Parathyroid adenoma (tissue), 2 donors: ENCODE measurements around the gene KIAA0408.

ENCODE experiments used
- H2AFZ ChIP-seq: fragments of 300-600 bp; sonication (generic); one replicate; pipeline ENCODE4 v1.7.0; 2017; ENCODE audit warnings: antibody characterized with exemption, mild to moderate bottlenecking
- H3K27ac ChIP-seq: fragments of 300-600 bp; sonication (generic); one replicate; pipeline ENCODE4 v1.7.0; 2017
- H3K27me3 ChIP-seq: fragments of 300-600 bp; sonication (generic); one replicate; pipeline ENCODE4 v1.7.0; 2017; ENCODE audit warnings: low read length; ENCODE audit not compliant: control insufficient read depth, insufficient read depth
- H3K36me3 ChIP-seq: fragments of 300-600 bp; sonication (generic); one replicate; pipeline ENCODE4 v1.7.0; 2017; ENCODE audit warnings: low read length; ENCODE audit not compliant: control insufficient read depth, insufficient read depth
- H3K4me1 ChIP-seq: fragments of 300-600 bp; sonication (generic); one replicate; pipeline ENCODE4 v1.7.0; 2017; ENCODE audit warnings: control low read depth
- H3K4me2 ChIP-seq: fragments of 300-600 bp; sonication (generic); one replicate; pipeline ENCODE4 v1.7.0; 2017; ENCODE audit warnings: low read length
- H3K4me3 ChIP-seq: fragments of 300-600 bp; sonication (generic); one replicate; pipeline ENCODE4 v1.7.0; 2017; ENCODE audit warnings: low read depth, low read length
- H3K79me2 ChIP-seq: fragments of 300-600 bp; sonication (generic); one replicate; pipeline ENCODE4 v1.7.0; 2017; ENCODE audit warnings: control low read depth
- H3K9ac ChIP-seq: fragments of 300-600 bp; sonication (generic); one replicate; pipeline ENCODE4 v1.7.0; 2017; ENCODE audit warnings: mild to moderate bottlenecking
- H3K9me3 ChIP-seq: fragments of 300-600 bp; sonication (generic); one replicate; pipeline ENCODE4 v1.7.0; 2017; ENCODE audit warnings: low read length; ENCODE audit not compliant: control insufficient read depth
- TF ChIP-seq, protein P1 (sequence below): fragments of 300-600 bp; sonication (generic); IDR thresholded peaks from one replicate; pipeline ENCODE4 v1.7.0; 2017; ENCODE audit warnings: antibody characterized with exemption, mild to moderate bottlenecking
- donor health status: primary hyperparathyroidism.

The KIAA0408 gene

GRCh38 chr6:127460465-127460864, 1.3 kb upstream of the KIAA0408 start:
- H3K9ac ChIP-seq = no peak overlapping the region
- H3K4me1 ChIP-seq = no peaks in the 10 kb centered on the region
- H3K4me3 ChIP-seq = no peak overlapping the region
- no peak overlapping the region for H3K4me2 ChIP-seq
- H3K27ac ChIP-seq = no peak overlapping the region
- H2AFZ ChIP-seq = no peak overlapping the region
- no peaks in the 10 kb centered on the region for H3K9me3 ChIP-seq
- no peaks in the 10 kb centered on the region for H3K79me2 ChIP-seq
- no peaks in the 10 kb centered on the region for H3K27me3 ChIP-seq
- H3K36me3 ChIP-seq = no peaks in the 10 kb centered on the region
- TF ChIP-seq, protein P1, sequence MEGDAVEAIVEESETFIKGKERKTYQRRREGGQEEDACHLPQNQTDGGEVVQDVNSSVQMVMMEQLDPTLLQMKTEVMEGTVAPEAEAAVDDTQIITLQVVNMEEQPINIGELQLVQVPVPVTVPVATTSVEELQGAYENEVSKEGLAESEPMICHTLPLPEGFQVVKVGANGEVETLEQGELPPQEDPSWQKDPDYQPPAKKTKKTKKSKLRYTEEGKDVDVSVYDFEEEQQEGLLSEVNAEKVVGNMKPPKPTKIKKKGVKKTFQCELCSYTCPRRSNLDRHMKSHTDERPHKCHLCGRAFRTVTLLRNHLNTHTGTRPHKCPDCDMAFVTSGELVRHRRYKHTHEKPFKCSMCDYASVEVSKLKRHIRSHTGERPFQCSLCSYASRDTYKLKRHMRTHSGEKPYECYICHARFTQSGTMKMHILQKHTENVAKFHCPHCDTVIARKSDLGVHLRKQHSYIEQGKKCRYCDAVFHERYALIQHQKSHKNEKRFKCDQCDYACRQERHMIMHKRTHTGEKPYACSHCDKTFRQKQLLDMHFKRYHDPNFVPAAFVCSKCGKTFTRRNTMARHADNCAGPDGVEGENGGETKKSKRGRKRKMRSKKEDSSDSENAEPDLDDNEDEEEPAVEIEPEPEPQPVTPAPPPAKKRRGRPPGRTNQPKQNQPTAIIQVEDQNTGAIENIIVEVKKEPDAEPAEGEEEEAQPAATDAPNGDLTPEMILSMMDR = no peak

DNA sequence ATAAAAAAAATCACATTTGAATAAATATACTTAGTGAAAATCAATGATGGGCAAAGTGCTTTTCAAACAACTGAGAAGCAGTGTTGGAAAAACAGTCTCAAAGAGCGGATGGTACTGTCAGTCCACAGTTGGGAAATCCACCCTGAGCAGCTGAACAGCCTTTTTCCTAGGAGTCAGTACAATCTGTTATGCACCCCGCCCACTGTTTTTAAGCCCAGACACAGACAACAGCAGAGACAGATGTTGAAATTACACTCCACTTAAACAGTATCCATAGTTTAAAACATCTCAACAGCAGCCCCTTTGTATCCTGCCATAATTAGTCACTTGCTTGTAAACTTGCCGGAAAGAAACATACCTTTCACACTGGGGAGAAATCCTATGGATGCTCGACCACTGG, 372 bp downstream of the KIAA0408 start:
- TF ChIP-seq, protein P1 = no peak
- Histone ChIP-seq H3K9me3 (no peaks in the 10 kb centered on the region), H3K9ac (no peak overlapping the region), H3K79me2 (no peaks in the 10 kb centered on the region), H3K4me2 (no peak overlapping the region), H3K36me3 (no peaks in the 10 kb centered on the region), H3K4me3 (no peak overlapping the region), H3K4me1 (no peaks in the 10 kb centered on the region), H3K27me3 (no peaks in the 10 kb centered on the region), H3K27ac (no peak overlapping the region), H2AFZ (peak overlapping the region; percentile 6)

GRCh38 chr6:127458222-127458621, 967 bp downstream of the KIAA0408 start:
- no peak overlapping the region for H3K4me3 ChIP-seq
- no peak overlapping the region for H3K9ac ChIP-seq
- H3K27ac ChIP-seq = no peak overlapping the region
- TF ChIP-seq, protein P1 = no peak
- no peaks in the 10 kb centered on the region for H3K36me3 ChIP-seq
- no peaks in the 10 kb centered on the region for H3K27me3 ChIP-seq
- H3K4me1 ChIP-seq = no peaks in the 10 kb centered on the region
- H3K79me2 ChIP-seq = no peaks in the 10 kb centered on the region
- H2AFZ ChIP-seq = no peak overlapping the region
- H3K9me3 ChIP-seq = no peaks in the 10 kb centered on the region
- H3K4me2 ChIP-seq = no peak overlapping the region

DNA sequence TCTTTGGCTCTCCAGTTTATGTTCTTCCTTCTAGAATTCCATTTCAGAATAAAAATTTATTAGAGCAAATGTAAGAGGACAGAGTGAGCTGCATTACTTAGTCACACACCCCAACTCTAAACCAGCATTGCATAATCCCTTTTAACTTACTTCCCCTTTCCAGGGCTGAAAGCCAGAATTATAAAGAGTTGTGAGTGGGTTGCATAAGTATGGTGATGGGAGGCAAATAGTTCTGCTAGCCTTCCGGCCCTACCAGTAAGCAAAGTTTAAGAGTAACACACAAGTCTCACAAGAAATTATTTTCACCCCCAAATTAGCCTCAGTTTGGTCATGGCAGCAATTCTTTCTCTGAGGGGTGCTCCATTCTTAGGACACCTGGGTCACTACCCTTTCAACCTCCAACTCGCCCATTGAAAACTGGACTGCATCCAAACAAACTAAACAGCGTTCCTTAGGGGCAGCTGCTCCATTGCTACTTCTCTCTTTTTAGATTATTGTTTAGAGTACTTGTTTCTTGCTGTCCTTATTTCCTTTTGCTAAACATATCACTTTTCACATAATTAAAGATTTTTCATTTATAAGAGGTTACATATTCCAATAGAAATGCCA, 1.6 kb downstream of the KIAA0408 start:
- TF ChIP-seq, protein P1 = no peak
- Histone ChIP-seq H3K79me2 (no peaks in the 10 kb centered on the region), H2AFZ (no peak overlapping the region), H3K27me3 (no peaks in the 10 kb centered on the region), H3K27ac (no peak overlapping the region), H3K9ac (no peak overlapping the region), H3K9me3 (no peaks in the 10 kb centered on the region), H3K4me1 (no peaks in the 10 kb centered on the region), H3K36me3 (no peaks in the 10 kb centered on the region), H3K4me2 (no peak overlapping the region), H3K4me3 (no peak overlapping the region)

GRCh38 chr6:127456465-127456864, 2.7 kb downstream of the KIAA0408 start:
- Histone ChIP-seq H3K27me3 (no peaks in the 10 kb centered on the region), H3K9me3 (no peaks in the 10 kb centered on the region), H3K79me2 (no peaks in the 10 kb centered on the region), H3K4me2 (no peak overlapping the region), H2AFZ (no peak overlapping the region), H3K9ac (no peak overlapping the region), H3K4me3 (no peak overlapping the region), H3K36me3 (no peaks in the 10 kb centered on the region), H3K4me1 (no peaks in the 10 kb centered on the region), H3K27ac (no peak overlapping the region)
- TF ChIP-seq, protein P1 = no peak
